Measurements from ENCODE around the gene C18orf32.
"Not testable (repeated sequence)": the region's sequence is repeated elsewhere in the genome, so short reads cannot be mapped to it uniquely, and the experiment has no call there.

Gene C18orf32

DNA sequence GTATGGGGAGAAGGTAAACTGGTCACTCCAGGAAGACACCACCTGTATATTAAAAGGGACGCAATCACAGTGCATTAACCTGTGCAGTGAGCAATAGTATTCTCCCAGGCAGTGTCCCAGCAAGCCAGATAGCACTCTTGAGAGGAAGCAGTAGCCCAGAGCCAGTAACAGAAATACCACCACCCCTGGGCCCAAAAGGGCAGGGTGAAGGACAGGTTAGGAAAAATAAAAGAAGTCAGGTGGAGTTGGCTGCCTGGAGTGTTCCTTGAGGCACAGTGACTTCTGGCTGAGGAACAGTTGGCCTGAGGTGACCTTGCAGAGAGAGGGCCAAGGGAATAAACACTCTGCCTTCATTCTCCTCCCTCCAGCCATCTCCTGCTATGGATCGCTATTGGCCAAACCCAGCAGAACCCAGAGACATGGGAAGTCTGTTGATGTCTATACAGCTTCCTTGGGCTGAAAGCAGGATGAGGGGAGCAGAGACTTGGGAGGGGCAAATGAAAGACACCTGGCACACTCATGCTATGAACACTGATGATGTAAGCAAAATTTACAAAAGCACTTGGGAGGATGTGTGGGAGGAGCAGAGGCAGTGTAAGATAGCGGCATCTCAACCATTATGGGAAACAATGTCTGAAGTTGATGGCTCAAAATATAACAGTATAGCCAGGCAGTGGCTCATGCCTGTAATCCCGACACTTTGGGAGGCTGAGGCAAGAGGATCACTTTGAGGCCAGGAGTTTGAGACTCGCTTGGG, 7.5 kb downstream of the C18orf32 start:
- no peaks in the 10 kb centered on the region for H3K9me2 ChIP-seq (replicated peaks; ENCODE audit: insufficient read depth, low read length)
- no peak overlapping the region for H3K4me2 ChIP-seq (ENCODE audit: low read depth, low read length)
- no peaks in the 10 kb centered on the region for H3K9me3 ChIP-seq (replicated peaks; ENCODE audit: insufficient read depth, low read length)
- H3K36me3 ChIP-seq (replicated peaks; ENCODE audit: insufficient read depth, low read length) = no peaks in the 10 kb centered on the region
- no peaks in the 10 kb centered on the region for H4K20me1 ChIP-seq (ENCODE audit: insufficient read depth, low read length)
- 0 out of 2 replicates have a peak, but pooled peaks cover 5% of the 10 kb centered on the region for H3K4me1 ChIP-seq (ENCODE audit: low read length)
- H3K4me3 ChIP-seq (ENCODE audit: low read length) = no peak overlapping the region
- no peak overlapping the region for H2AFZ ChIP-seq (ENCODE audit: low read length)
- H3K9ac ChIP-seq (ENCODE audit: low read length) = no peak overlapping the region
- TF ChIP-seq EZH2 (optimal IDR thresholded peaks at IDR 0.05; ENCODE audit: low read depth, low read length) = no peak
- H3K79me2 ChIP-seq (ENCODE audit: low read length) = peaks cover 6% of the 10 kb centered on the region; the same call in 1 of the 2 replicates
- H3K27ac ChIP-seq (ENCODE audit: low read length) = no peak overlapping the region
- H3F3A ChIP-seq (ENCODE audit: insufficient read depth, low read length) = no peaks in the 10 kb centered on the region
- no peak for DNase-seq
- H3K27me3 ChIP-seq (replicated peaks; ENCODE audit: insufficient read depth, low read length) = no peaks in the 10 kb centered on the region

DNA sequence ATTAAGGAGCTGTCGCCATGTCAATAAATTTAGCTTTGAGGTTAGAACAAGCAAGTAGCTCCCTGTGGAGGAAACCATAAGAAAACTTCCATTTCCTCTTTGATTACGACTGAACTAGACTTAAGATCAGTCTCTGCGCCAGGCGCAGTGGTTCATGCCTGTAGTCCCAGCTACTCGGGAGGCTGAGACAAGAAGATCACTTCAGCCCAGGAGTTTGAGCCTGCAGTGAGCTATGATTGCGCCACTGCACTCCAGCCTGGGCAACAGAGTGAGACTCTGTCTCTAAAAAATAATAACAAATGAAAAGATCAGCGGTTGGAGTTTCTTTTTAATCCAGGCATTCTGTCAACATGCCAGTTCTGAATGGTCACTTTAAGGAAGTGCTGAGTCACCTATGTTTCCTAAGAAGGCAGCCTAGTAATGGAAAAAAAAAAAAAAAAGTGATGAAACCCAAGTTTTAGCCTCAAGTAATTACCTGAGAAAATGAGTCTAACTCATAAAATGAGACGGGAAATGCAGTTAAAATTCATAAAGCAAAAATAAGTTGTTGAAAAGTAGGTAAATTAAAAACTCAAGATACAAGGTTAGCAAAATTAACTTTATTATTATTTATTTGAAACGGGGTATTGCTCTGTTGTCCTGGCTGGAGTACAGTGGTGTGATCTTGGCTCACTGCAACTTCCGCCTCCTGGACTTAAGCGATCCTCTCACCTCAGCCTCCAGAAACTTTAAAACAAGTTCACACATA, 10.2 kb downstream of the C18orf32 start:
- DNase-seq = no peak
- Histone ChIP-seq H3K4me2 (ENCODE audit: low read depth, low read length) (no peak overlapping the region), H3K4me1 (ENCODE audit: low read length) (0 out of 2 replicates have a peak, but pooled peaks cover 5% of the 10 kb centered on the region), H3F3A (ENCODE audit: insufficient read depth, low read length) (no peaks in the 10 kb centered on the region), H3K36me3 (replicated peaks; ENCODE audit: insufficient read depth, low read length) (no peaks in the 10 kb centered on the region), H3K9me2 (replicated peaks; ENCODE audit: insufficient read depth, low read length) (no peaks in the 10 kb centered on the region), H3K27ac (ENCODE audit: low read length) (no peak overlapping the region), H4K20me1 (ENCODE audit: insufficient read depth, low read length) (no peaks in the 10 kb centered on the region), H2AFZ (ENCODE audit: low read length) (no peak overlapping the region), H3K9me3 (replicated peaks; ENCODE audit: insufficient read depth, low read length) (no peaks in the 10 kb centered on the region), H3K9ac (ENCODE audit: low read length) (no peak overlapping the region), H3K4me3 (ENCODE audit: low read length) (no peak overlapping the region), H3K27me3 (replicated peaks; ENCODE audit: insufficient read depth, low read length) (no peaks in the 10 kb centered on the region), H3K79me2 (ENCODE audit: low read length) (no peaks in the 10 kb centered on the region)
- TF ChIP-seq, protein P1, sequence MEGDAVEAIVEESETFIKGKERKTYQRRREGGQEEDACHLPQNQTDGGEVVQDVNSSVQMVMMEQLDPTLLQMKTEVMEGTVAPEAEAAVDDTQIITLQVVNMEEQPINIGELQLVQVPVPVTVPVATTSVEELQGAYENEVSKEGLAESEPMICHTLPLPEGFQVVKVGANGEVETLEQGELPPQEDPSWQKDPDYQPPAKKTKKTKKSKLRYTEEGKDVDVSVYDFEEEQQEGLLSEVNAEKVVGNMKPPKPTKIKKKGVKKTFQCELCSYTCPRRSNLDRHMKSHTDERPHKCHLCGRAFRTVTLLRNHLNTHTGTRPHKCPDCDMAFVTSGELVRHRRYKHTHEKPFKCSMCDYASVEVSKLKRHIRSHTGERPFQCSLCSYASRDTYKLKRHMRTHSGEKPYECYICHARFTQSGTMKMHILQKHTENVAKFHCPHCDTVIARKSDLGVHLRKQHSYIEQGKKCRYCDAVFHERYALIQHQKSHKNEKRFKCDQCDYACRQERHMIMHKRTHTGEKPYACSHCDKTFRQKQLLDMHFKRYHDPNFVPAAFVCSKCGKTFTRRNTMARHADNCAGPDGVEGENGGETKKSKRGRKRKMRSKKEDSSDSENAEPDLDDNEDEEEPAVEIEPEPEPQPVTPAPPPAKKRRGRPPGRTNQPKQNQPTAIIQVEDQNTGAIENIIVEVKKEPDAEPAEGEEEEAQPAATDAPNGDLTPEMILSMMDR (IDR thresholded peaks at IDR 0.05; ENCODE audit: low read length) = no peak
- no peak for TF ChIP-seq EZH2phosphoT487 (IDR thresholded peaks at IDR 0.05; ENCODE audit: low read length)
- TF ChIP-seq EZH2 (optimal IDR thresholded peaks at IDR 0.05; ENCODE audit: low read depth, low read length) = no peak

DNA sequence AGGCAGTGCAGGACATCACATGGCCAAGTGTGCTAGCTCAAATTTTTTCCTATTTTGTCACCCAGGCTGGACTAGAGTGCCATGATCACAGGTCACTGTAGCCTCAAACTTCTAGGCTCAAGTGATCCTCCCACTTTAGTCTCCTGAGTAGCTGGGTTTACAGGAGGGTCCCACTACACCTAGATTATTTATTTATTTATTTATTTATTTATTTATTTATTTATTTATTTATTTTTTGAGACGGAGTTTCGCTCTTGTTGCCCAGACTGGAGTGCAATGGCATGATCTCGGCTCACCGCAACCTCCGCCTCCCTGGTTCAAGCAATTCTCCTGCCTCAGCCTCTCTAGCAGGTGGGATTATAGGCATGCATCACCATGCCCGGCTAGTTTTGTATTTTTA, 12.1 kb downstream of the C18orf32 start:
- H3K9ac ChIP-seq (ENCODE audit: low read length); H3K36me3 ChIP-seq (replicated peaks; ENCODE audit: insufficient read depth, low read length); DNase-seq; H3K27me3 ChIP-seq (replicated peaks; ENCODE audit: insufficient read depth, low read length); H3K9me3 ChIP-seq (replicated peaks; ENCODE audit: insufficient read depth, low read length); H3K4me1 ChIP-seq (ENCODE audit: low read length); H4K20me1 ChIP-seq (ENCODE audit: insufficient read depth, low read length); H2AFZ ChIP-seq (ENCODE audit: low read length); H3K9me2 ChIP-seq (replicated peaks; ENCODE audit: insufficient read depth, low read length); H3F3A ChIP-seq (ENCODE audit: insufficient read depth, low read length); H3K4me2 ChIP-seq (ENCODE audit: low read depth, low read length); H3K79me2 ChIP-seq (ENCODE audit: low read length); H3K4me3 ChIP-seq (ENCODE audit: low read length); H3K27ac ChIP-seq (ENCODE audit: low read length): not testable (repeated sequence)

DNA sequence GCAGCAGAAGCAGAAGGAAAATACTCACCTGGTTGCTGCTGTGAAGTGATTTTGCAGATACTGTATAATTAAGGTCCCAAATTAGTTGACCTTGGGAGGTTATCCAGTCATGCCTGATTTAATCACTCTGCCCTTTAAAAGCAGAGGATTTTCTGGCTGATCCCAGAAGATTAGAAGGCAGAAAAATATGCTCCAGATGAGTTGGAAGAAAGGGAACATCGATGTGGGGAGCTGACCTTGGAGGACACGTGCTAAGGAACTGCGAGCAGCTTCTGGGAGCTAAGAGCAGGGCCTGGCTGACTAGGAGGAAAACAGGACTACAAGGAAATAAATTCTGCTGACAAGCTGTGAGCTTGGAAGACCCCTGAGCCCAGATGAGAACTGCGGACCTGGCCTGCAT, 13.3 kb downstream of the C18orf32 start:
- no peaks in the 10 kb centered on the region for H3K9me3 ChIP-seq (replicated peaks; ENCODE audit: insufficient read depth, low read length)
- H3K4me2 ChIP-seq (ENCODE audit: low read depth, low read length) = no peak overlapping the region
- H2AFZ ChIP-seq (ENCODE audit: low read length) = no peak overlapping the region
- 0 out of 2 replicates have a peak, but pooled peaks cover 5% of the 10 kb centered on the region for H3K4me1 ChIP-seq (ENCODE audit: low read length)
- no peaks in the 10 kb centered on the region for H3K79me2 ChIP-seq (ENCODE audit: low read length)
- TF ChIP-seq EZH2 (optimal IDR thresholded peaks at IDR 0.05; ENCODE audit: low read depth, low read length) = no peak
- TF ChIP-seq, protein P1 (IDR thresholded peaks at IDR 0.05; ENCODE audit: low read length) = no peak
- no peak for TF ChIP-seq EZH2phosphoT487 (IDR thresholded peaks at IDR 0.05; ENCODE audit: low read length)
- no peaks in the 10 kb centered on the region for H3K36me3 ChIP-seq (replicated peaks; ENCODE audit: insufficient read depth, low read length)
- no peak overlapping the region for H3K9ac ChIP-seq (ENCODE audit: low read length)
- H3F3A ChIP-seq (ENCODE audit: insufficient read depth, low read length) = no peaks in the 10 kb centered on the region
- no peaks in the 10 kb centered on the region for H3K27me3 ChIP-seq (replicated peaks; ENCODE audit: insufficient read depth, low read length)
- no peak overlapping the region for H3K27ac ChIP-seq (ENCODE audit: low read length)
- no peaks in the 10 kb centered on the region for H4K20me1 ChIP-seq (ENCODE audit: insufficient read depth, low read length)
- H3K9me2 ChIP-seq (replicated peaks; ENCODE audit: insufficient read depth, low read length) = no peaks in the 10 kb centered on the region
- no peak for DNase-seq
- no peak overlapping the region for H3K4me3 ChIP-seq (ENCODE audit: low read length)

Data from MM.1S (cell line).